HG02943 (cell line): ENCODE results near the gene PLPPR1.
"Not testable (repeated sequence)": the region's sequence is repeated elsewhere in the genome, so short reads cannot be mapped to it uniquely, and the experiment has no call there.

ENCODE experiments used
- ATAC-seq: cut with Tn5 transposase; IDR thresholded peaks from one replicate; pipeline ENCODE4 v1.9.1; 2021; ENCODE audit warnings: mild to moderate bottlenecking, low read depth, moderate library complexity; ENCODE audit not compliant: unreplicated experiment

The PLPPR1 gene

GRCh38 chr9:101269591-101270283 lies 241.2 kb downstream of the PLPPR1 start:
- no peak for ATAC-seq

- no peak for ATAC-seq
Measured at GRCh38 chr9:101270302-101270701, 241.8 kb downstream of the PLPPR1 start.

- ATAC-seq: no peak
Measured at GRCh38 chr9:101271102-101271501, 242.6 kb downstream of the PLPPR1 start.

GRCh38 chr9:101274971-101275768 lies 246.6 kb downstream of the PLPPR1 start:
- no peak for ATAC-seq

GRCh38 chr9:101275769-101276250 lies 247.3 kb downstream of the PLPPR1 start:
- ATAC-seq: no peak

- ATAC-seq: not testable (repeated sequence)
Measured at GRCh38 chr9:101291043-101291442, 262.5 kb downstream of the PLPPR1 start.

- ATAC-seq: no peak
Measured at GRCh38 chr9:101299901-101300300, 271.4 kb downstream of the PLPPR1 start.

- no peak for ATAC-seq
Measured at GRCh38 chr9:101307051-101307450, 278.5 kb downstream of the PLPPR1 start.

- no peak for ATAC-seq
Measured at GRCh38 chr9:101307524-101308213, 279.1 kb downstream of the PLPPR1 start.

GRCh38 chr9:101309139-101309538 lies 280.6 kb downstream of the PLPPR1 start:
- no peak for ATAC-seq

- no peak for ATAC-seq
Measured at GRCh38 chr9:101311191-101311590, 282.7 kb downstream of the PLPPR1 start.

- ATAC-seq: peak; percentile 93
Measured at GRCh38 chr9:101311758-101312420, 283.4 kb downstream of the PLPPR1 start.

GRCh38 chr9:101312661-101313060 lies 284.1 kb downstream of the PLPPR1 start:
- no peak for ATAC-seq

GRCh38 chr9:101315112-101315450 lies 286.6 kb downstream of the PLPPR1 start:
- ATAC-seq: no peak

GRCh38 chr9:101317735-101318134 lies 289.2 kb downstream of the PLPPR1 start:
- no peak for ATAC-seq

- ATAC-seq: no peak
Measured at GRCh38 chr9:101323129-101323528, 294.6 kb downstream of the PLPPR1 start.

- ATAC-seq: no peak
Measured at GRCh38 chr9:101324245-101324804, 295.8 kb downstream of the PLPPR1 start.

- ATAC-seq: no peak
Measured at GRCh38 chr9:101325053-101325452, 296.5 kb downstream of the PLPPR1 start.

GRCh38 chr9:101326035-101326434 lies 297.5 kb downstream of the PLPPR1 start:
- ATAC-seq: no peak

- ATAC-seq: no peak
Measured at GRCh38 chr9:101326501-101326900, 298.0 kb downstream of the PLPPR1 start.
